Mesothelial cell of epicardium (in vitro differentiated cells): Measurements from ENCODE around the gene GPR137. TPM values are rescaled to one million over a fixed set of nuclear protein-coding genes. Genes with fewer than 3 reads are reported as not detected.
"Not testable (repeated sequence)": the region's sequence is repeated elsewhere in the genome, so short reads cannot be mapped to it uniquely, and the experiment has no call there.

Source experiments
- DNase-seq, 2 experiments: peaks; one replicate each; pipeline ENCODE4 v3.0.0; 2021; ENCODE audit warnings: low spot score in 2 of 2; ENCODE audit not compliant: unreplicated experiment in 2 of 2
- H3K27ac Mint-ChIP-seq: 2 replicates; pipeline ENCODE4 v1.8.0; 2021; ENCODE audit warnings: mixed read lengths
- H3K27me3 Mint-ChIP-seq: 2 replicates; pipeline ENCODE4 v1.8.0; 2021; ENCODE audit warnings: low read depth, mixed read lengths
- H3K36me3 Mint-ChIP-seq: 2 replicates; pipeline ENCODE4 v1.8.0; 2021; ENCODE audit warnings: mixed read lengths
- H3K4me1 Mint-ChIP-seq: 2 replicates; pipeline ENCODE4 v1.8.0; 2021; ENCODE audit warnings: mixed read lengths
- H3K4me3 Mint-ChIP-seq: 2 replicates; pipeline ENCODE4 v1.8.0; 2021; ENCODE audit warnings: mild to moderate bottlenecking, moderate library complexity, mixed read lengths
- H3K9me3 Mint-ChIP-seq: 2 replicates; pipeline ENCODE4 v1.8.0; 2021; ENCODE audit warnings: mixed read lengths
- total RNA-seq: library from RNA; stranded (reverse); gene quantifications from 3 replicates; pipeline ENCODE4 v1.2.1, GENCODE V29; 2021
- TF ChIP-seq, protein P1 (sequence below): fragments of 200-600 bp; sonication (generic); IDR thresholded peaks from one replicate; pipeline ENCODE4 v1.5.0; 2021; ENCODE audit warnings: antibody characterized with exemption; ENCODE audit not compliant: unreplicated experiment

GPR137 gene
- total RNA-seq, 1 donor from 2014 or later: 43.8 TPM

DNA sequence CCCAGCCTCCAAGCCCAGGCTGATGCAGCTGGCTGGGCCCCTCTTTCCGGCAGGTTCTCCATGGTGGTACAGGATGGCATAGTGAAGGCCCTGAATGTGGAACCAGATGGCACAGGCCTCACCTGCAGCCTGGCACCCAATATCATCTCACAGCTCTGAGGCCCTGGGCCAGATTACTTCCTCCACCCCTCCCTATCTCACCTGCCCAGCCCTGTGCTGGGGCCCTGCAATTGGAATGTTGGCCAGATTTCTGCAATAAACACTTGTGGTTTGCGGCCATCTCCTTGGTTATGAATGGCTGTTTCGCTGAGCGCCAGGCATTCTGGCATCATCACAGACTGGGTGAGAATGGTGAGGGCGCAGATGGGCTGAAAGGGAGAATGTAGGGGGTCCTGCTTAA is 35.9 kb downstream of the GPR137 start:
- H3K4me3 Mint-ChIP-seq: no peak overlapping the region
- no peaks in the 10 kb centered on the region for H3K27me3 Mint-ChIP-seq
- TF ChIP-seq, protein P1, sequence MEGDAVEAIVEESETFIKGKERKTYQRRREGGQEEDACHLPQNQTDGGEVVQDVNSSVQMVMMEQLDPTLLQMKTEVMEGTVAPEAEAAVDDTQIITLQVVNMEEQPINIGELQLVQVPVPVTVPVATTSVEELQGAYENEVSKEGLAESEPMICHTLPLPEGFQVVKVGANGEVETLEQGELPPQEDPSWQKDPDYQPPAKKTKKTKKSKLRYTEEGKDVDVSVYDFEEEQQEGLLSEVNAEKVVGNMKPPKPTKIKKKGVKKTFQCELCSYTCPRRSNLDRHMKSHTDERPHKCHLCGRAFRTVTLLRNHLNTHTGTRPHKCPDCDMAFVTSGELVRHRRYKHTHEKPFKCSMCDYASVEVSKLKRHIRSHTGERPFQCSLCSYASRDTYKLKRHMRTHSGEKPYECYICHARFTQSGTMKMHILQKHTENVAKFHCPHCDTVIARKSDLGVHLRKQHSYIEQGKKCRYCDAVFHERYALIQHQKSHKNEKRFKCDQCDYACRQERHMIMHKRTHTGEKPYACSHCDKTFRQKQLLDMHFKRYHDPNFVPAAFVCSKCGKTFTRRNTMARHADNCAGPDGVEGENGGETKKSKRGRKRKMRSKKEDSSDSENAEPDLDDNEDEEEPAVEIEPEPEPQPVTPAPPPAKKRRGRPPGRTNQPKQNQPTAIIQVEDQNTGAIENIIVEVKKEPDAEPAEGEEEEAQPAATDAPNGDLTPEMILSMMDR: no peak
- DNase-seq: no peak
- H3K4me1 Mint-ChIP-seq: peaks cover 29% of the 10 kb centered on the region
- no peaks in the 10 kb centered on the region for H3K9me3 Mint-ChIP-seq
- peaks cover 8% of the 10 kb centered on the region for H3K36me3 Mint-ChIP-seq
- peak overlapping the region; percentile 92 for H3K27ac Mint-ChIP-seq

DNA sequence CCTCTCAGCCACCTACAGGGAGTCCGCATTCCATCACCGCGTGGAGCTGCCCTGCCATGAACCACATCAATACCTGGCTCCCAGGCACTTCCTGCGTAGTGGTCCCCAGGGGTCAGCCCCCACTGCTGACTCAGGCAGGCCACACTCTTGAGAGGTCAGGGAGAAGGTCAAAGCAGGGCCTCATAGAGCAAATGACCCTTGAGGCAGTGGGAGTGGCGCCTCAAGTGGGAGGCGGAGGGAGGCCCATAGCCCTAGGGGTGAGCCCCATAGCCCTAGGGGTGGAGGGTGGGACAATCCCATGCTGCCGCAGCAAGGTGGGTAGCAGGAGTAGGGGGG is 37.2 kb downstream of the GPR137 start:
- no peaks in the 10 kb centered on the region for H3K9me3 Mint-ChIP-seq
- peaks cover 8% of the 10 kb centered on the region for H3K36me3 Mint-ChIP-seq
- no peak overlapping the region for H3K4me3 Mint-ChIP-seq
- no peaks in the 10 kb centered on the region for H3K27me3 Mint-ChIP-seq
- no peak for DNase-seq
- TF ChIP-seq, protein P1: no peak
- peak overlapping the region; percentile 9 for H3K27ac Mint-ChIP-seq
- peaks cover 23% of the 10 kb centered on the region for H3K4me1 Mint-ChIP-seq

DNA sequence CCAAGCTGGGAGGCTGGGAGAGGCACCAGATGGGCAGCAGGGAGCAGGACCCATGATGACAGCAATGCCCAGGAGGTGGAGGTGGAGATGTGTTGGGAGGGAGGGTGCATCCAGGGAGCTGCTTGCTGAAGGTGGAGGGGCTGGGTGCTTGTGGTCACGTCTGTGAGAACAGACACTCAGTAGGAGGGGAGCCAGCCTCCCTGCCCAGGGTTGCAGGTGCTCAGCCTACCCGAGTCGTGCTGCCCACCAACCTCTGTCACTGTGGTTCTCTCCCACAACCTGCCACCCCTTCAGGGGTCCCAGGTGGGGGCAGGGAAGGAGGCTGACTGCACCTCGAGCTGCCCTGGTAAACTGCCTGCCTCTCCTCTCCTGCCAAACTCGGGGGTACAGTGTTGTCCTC is 37.7 kb downstream of the GPR137 start:
- Mint-ChIP-seq H3K27me3 (no peaks in the 10 kb centered on the region), H3K9me3 (no peaks in the 10 kb centered on the region), H3K4me1 (peaks cover 23% of the 10 kb centered on the region), H3K4me3 (no peak overlapping the region), H3K36me3 (peaks cover 8% of the 10 kb centered on the region), H3K27ac (no peak overlapping the region)
- no peak for DNase-seq
- TF ChIP-seq, protein P1: no peak

DNA sequence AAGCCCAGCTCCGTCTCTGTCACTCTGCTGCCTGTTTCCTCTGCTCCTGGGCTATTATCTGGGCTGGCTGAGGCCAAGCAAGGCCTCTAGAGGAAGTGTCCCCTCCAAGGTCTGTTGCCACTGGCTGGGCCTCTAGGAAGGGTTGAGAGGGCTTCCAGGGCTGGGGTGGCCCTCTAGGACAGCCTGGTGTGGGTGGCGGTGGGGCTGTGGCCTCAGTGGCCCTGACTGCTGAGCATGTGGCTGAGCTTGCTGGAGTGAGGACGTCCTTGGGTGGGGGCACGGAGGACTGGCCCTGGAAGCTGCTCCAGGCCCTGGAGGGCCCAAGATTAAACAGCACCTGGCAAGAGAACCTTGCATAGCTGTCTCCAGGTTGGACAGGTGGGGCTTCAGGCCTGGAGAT is 38.3 kb downstream of the GPR137 start:
- H3K9me3 Mint-ChIP-seq, H3K4me3 Mint-ChIP-seq, DNase-seq, H3K27me3 Mint-ChIP-seq, H3K36me3 Mint-ChIP-seq: not testable (repeated sequence)
- peaks cover 21% of the 10 kb centered on the region for H3K4me1 Mint-ChIP-seq
- H3K27ac Mint-ChIP-seq: peak overlapping the region; percentile 50

DNA sequence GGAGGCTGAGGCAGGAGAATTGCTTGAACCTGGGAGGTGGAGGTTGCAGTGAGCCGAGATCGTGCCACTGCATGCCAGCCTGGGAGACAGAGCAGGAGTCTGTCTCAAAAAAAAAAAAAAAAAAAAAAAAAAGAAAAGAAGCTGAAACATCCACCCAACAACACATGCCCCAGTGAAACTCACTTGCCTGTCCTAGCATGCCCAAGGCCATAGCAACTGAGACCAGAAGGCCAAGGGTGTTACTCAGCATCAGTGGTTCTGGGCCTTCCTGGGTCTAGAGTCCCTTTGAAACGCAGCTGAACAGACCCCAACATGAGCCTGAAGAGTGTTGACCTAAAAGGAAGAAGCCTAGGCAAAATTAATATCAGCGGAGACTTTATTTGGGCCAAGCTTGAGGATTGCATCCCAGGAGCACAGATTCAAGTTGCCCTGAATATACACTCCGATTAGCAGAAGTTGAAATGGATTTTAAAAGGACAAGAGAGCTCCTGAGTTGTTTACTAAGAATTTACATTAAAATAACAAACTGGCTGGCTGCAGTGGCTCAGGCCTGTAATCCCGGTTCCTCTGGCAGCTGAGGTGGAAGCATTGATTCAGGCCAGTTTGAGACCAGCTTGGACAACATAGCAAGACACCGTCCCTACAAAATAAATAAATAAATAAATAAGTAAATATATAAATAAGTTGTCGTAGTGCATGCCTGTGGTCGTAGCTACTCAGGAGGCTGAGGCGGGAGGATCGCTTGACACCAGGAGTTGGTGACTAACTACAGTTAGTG is 39.2 kb downstream of the GPR137 start:
- no peak for DNase-seq
- no peaks in the 10 kb centered on the region for H3K9me3 Mint-ChIP-seq
- H3K4me3 Mint-ChIP-seq: no peak overlapping the region
- peak overlapping the region; percentile 91 for H3K27ac Mint-ChIP-seq
- H3K36me3 Mint-ChIP-seq: peaks cover 8% of the 10 kb centered on the region
- H3K4me1 Mint-ChIP-seq: peaks cover 17% of the 10 kb centered on the region
- no peaks in the 10 kb centered on the region for H3K27me3 Mint-ChIP-seq
- TF ChIP-seq, protein P1: no peak

DNA sequence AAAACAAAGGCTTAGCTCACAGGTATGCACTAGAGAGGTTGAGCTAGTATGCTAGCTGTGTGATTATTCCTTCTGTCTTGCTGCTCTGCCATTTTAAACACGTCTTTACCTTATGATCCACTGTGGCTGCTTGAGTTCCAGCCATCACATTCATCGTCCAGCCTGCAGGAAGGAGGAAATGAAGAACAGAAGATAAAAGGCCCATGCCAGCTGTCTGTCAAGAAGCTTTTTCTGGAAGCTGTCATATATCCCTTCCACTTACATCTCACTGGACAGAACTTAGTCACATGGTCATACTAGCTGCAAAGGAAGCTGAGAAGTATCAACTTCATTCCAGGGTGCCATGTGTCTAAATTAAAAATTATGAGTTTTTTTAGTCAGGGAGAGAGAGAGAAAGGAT is 41.7 kb downstream of the GPR137 start:
- Mint-ChIP-seq H3K27me3 (no peaks in the 10 kb centered on the region), H3K4me1 (peaks cover 2% of the 10 kb centered on the region), H3K9me3 (no peaks in the 10 kb centered on the region), H3K27ac (no peak overlapping the region), H3K36me3 (no peaks in the 10 kb centered on the region), H3K4me3 (no peak overlapping the region)
- TF ChIP-seq, protein P1: no peak
- no peak for DNase-seq
